Hepatocyte (in vitro differentiated cells): Measurements from ENCODE around the gene SKA2. TPM values are rescaled to one million over a fixed set of nuclear protein-coding genes. Genes with fewer than 3 reads are reported as not detected.
A peak's percentile ranks its signal among the peaks of the same experiment; 100 is the strongest.

ENCODE experiments used
- DNase-seq: peaks from one replicate; pipeline ENCODE4 v3.0.0-alpha.2; 2016; ENCODE audit warnings: low spot score
- H2AFZ ChIP-seq: fragments of 200-600 bp; sonication (generic); 2 replicates; pipeline ENCODE4 v1.6.0; 2016; ENCODE audit warnings: antibody characterized with exemption, mild to moderate bottlenecking
- H3K27ac ChIP-seq: fragments of 200-600 bp; sonication (generic); 2 replicates; pipeline ENCODE4 v1.5.1; 2016; ENCODE audit warnings: mild to moderate bottlenecking
- H3K27me3 ChIP-seq: fragments of 200-600 bp; sonication (generic); 2 replicates; pipeline ENCODE4 v1.6.1; 2016
- H3K36me3 ChIP-seq: fragments of 200-600 bp; sonication (generic); replicated peaks from 2 replicates; pipeline ENCODE4 v1.5.1; 2016; ENCODE audit warnings: low read depth; ENCODE audit not compliant: insufficient read depth
- H3K4me1 ChIP-seq: fragments of 200-600 bp; sonication (generic); 2 replicates; pipeline ENCODE4 v1.5.1; 2016; ENCODE audit warnings: mild to moderate bottlenecking, moderate library complexity; ENCODE audit not compliant: insufficient read depth
- H3K4me2 ChIP-seq: fragments of 200-600 bp; sonication (generic); 2 replicates; pipeline ENCODE4 v1.6.0; 2016
- H3K4me3 ChIP-seq: fragments of 200-600 bp; sonication (generic); 2 replicates; pipeline ENCODE4 v1.5.1; 2016; ENCODE audit warnings: mild to moderate bottlenecking
- H3K79me2 ChIP-seq: fragments of 200-600 bp; sonication (generic); 2 replicates; pipeline ENCODE4 v1.6.0; 2017; ENCODE audit warnings: mild to moderate bottlenecking
- H3K9me2 ChIP-seq: fragments of 200-600 bp; sonication (generic); replicated peaks from 2 replicates; pipeline ENCODE4 v1.6.0; 2017; ENCODE audit warnings: mild to moderate bottlenecking; ENCODE audit not compliant: insufficient read depth
- H3K9me3 ChIP-seq: fragments of 200-600 bp; sonication (generic); 2 replicates; pipeline ENCODE4 v1.5.1; 2016; ENCODE audit warnings: low read depth, mild to moderate bottlenecking
- H4K20me1 ChIP-seq: fragments of 200-600 bp; sonication (generic); 2 replicates; pipeline ENCODE4 v1.6.0; 2016; ENCODE audit warnings: mild to moderate bottlenecking; ENCODE audit not compliant: insufficient read depth, poor library complexity, severe bottlenecking
- EZH2 ChIP-seq: fragments of 200-600 bp; sonication (generic); IDR thresholded peaks from 2 replicates; pipeline ENCODE4 v1.6.1; 2016; ENCODE audit warnings: antibody characterized with exemption, mild to moderate bottlenecking, borderline replicate concordance
- EZH2phosphoT487 ChIP-seq: fragments of 200-600 bp; sonication (generic); IDR thresholded peaks from one replicate; pipeline ENCODE4 v1.6.1; 2018; ENCODE audit warnings: antibody characterized with exemption, mild to moderate bottlenecking, low read depth, moderate library complexity; ENCODE audit not compliant: unreplicated experiment, severe bottlenecking
- WGBS: methylation state at CpG from one replicate; pipeline ENCODE4 v1.1.6; 2016; ENCODE audit warnings: low lambda C conversion rate; ENCODE audit errors: missing lambda C conversion rate; 5-methylcytosine and 5-hydroxymethylcytosine counted together
- microRNA counts: library from miRNA; unstranded; fragments of <30 nt; microRNA quantifications from one replicate; lab custom pipeline; 2017
- microRNA-seq: library from miRNA; unstranded; fragments of <30 nt; microRNA quantifications from one replicate; pipeline ENCODE4, GENCODE V29; 2017
- polyA plus RNA-seq: library from polyadenylated mRNA; unstranded; fragments of >200 nt; fragmentation: Nextera tagmentation; extraction: Ambion mirVana; gene quantifications from 2 replicates; pipeline ENCODE4 v1.2.1, GENCODE V29; 2016
- small RNA-seq: library from RNA; depleted of rRNA; stranded (forward); fragments of <200 nt; gene quantifications from one replicate; pipeline ENCODE3, GENCODE V24; 2014
- total RNA-seq: library from RNA; depleted of rRNA; stranded (reverse); fragments of >200 nt; gene quantifications from 2 replicates; pipeline ENCODE4 v1.2.3, GENCODE V29; 2014
- TF ChIP-seq, protein P1 (sequence below): fragments of 200-600 bp; sonication (generic); IDR thresholded peaks from 2 replicates; pipeline ENCODE4 v1.5.1; 2016; ENCODE audit warnings: antibody characterized with exemption, mild to moderate bottlenecking; ENCODE audit not compliant: poor library complexity

The SKA2 gene
- total and polyA plus RNA-seq, 2 experiments from 2014 or later: 27.0 to 52.8 TPM

DNA sequence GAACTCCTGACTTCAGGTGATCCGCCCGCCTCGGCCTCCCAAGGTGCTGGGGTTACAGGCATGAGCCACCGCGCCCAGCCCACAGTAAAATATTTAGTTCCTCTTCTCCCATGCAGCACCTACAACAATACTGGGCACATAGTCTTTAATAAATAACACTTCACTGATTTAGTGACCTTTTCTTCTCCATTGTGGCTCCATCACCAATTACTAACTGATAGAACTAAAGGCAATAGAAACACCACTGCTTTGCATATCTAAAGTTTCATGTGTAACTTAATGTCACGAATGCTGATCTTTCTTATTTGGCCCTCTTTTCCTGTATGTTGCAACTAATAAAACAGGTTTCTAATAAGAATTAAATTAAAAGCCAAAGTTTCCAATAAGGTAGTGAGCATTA is 87.2 kb downstream of the SKA2 start:
- no peaks in the 10 kb centered on the region for H4K20me1 ChIP-seq
- no peak for DNase-seq
- H3K9me3 ChIP-seq: no peaks in the 10 kb centered on the region
- no peaks in the 10 kb centered on the region for H3K27me3 ChIP-seq
- H2AFZ ChIP-seq: no peak overlapping the region
- no peaks in the 10 kb centered on the region for H3K9me2 ChIP-seq
- TF ChIP-seq, protein P1, sequence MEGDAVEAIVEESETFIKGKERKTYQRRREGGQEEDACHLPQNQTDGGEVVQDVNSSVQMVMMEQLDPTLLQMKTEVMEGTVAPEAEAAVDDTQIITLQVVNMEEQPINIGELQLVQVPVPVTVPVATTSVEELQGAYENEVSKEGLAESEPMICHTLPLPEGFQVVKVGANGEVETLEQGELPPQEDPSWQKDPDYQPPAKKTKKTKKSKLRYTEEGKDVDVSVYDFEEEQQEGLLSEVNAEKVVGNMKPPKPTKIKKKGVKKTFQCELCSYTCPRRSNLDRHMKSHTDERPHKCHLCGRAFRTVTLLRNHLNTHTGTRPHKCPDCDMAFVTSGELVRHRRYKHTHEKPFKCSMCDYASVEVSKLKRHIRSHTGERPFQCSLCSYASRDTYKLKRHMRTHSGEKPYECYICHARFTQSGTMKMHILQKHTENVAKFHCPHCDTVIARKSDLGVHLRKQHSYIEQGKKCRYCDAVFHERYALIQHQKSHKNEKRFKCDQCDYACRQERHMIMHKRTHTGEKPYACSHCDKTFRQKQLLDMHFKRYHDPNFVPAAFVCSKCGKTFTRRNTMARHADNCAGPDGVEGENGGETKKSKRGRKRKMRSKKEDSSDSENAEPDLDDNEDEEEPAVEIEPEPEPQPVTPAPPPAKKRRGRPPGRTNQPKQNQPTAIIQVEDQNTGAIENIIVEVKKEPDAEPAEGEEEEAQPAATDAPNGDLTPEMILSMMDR: no peak
- TF ChIP-seq EZH2 (no peak), EZH2phosphoT487 (no peak)
- 99% methylated on average over 6 of the region's 6 CpGs for WGBS
- H3K4me1 ChIP-seq: no peaks in the 10 kb centered on the region
- no peak overlapping the region for H3K4me3 ChIP-seq
- H3K4me2 ChIP-seq: no peak overlapping the region
- H3K27ac ChIP-seq: no peak overlapping the region
- no peaks in the 10 kb centered on the region for H3K79me2 ChIP-seq
- H3K36me3 ChIP-seq: no peaks in the 10 kb centered on the region

DNA sequence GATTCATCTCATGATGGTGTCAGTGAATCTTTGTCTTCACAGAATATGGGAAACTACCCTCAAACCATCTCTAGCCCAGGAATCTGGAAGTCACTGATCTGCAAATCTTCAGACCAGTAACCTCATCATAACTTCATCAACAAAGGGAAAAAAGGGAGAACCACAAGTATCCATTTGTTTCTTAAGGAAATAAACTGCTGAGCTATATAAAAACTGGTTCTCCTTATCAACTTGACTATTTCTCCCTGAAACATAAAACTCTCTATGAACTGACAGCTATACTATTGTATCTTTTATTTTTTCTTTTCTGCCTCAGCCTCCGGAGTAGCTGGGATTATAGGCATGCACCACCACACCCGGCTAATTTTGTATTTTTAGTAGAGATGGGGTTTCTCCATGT is 87.6 kb downstream of the SKA2 start:
- no peak overlapping the region for H3K27ac ChIP-seq
- H3K27me3 ChIP-seq: no peaks in the 10 kb centered on the region
- WGBS: 78% methylated on average over 2 of the region's 2 CpGs
- no peak for DNase-seq
- TF ChIP-seq EZH2phosphoT487 (no peak), EZH2 (no peak)
- TF ChIP-seq, protein P1: no peak
- no peak overlapping the region for H3K4me2 ChIP-seq
- H3K9me2 ChIP-seq: no peaks in the 10 kb centered on the region
- H3K4me1 ChIP-seq: no peaks in the 10 kb centered on the region
- H3K9me3 ChIP-seq: no peaks in the 10 kb centered on the region
- no peaks in the 10 kb centered on the region for H3K79me2 ChIP-seq
- H4K20me1 ChIP-seq: no peaks in the 10 kb centered on the region
- H3K36me3 ChIP-seq: no peaks in the 10 kb centered on the region
- no peak overlapping the region for H2AFZ ChIP-seq
- H3K4me3 ChIP-seq: no peak overlapping the region

DNA sequence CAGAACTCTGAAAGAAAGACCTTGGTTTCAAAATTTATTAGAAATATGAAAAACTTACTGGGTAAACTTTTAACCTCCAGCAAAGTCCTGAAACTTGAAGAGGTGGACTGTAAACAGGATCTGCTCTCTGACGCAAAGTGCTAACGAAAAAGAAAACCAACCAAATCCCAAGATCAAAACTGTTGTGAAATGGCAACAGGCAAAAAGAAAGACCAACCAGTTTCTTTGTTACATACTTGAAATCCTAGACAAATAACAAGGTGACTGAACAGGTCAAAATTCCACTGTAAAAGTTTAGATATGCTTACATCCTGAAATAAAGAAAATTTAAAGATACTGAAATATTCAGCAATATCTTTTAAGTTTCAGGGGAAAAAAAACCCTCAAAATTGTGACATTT is 92.5 kb downstream of the SKA2 start:
- Histone ChIP-seq H3K27me3 (no peaks in the 10 kb centered on the region), H3K27ac (no peak overlapping the region), H3K79me2 (no peaks in the 10 kb centered on the region), H3K4me2 (no peak overlapping the region), H2AFZ (no peak overlapping the region), H3K9me2 (no peaks in the 10 kb centered on the region), H3K4me1 (no peaks in the 10 kb centered on the region), H3K36me3 (no peaks in the 10 kb centered on the region), H3K9me3 (no peaks in the 10 kb centered on the region), H4K20me1 (no peaks in the 10 kb centered on the region), H3K4me3 (no peak overlapping the region)
- WGBS: 74% methylated on average over 2 of the region's 2 CpGs
- DNase-seq: no peak
- TF ChIP-seq EZH2phosphoT487 (no peak), EZH2 (no peak)
- TF ChIP-seq, protein P1: no peak

MicroRNAs encoded within 50 kb of the gene (microRNA counts, 767-probe panel; counts per million panel counts)
- 7,528 counts per million, percentile 43 among the panel's probes with 10 or more counts for microRNA hsa-miR-301a-3p (lab: Ali Mortazavi, UCI)
- not detected for microRNA hsa-miR-454-3p (lab: Ali Mortazavi, UCI)

Small RNA genes within 50 kb of the gene (microRNA-seq; reads per million reads assigned to microRNA genes)
- gene MIR301A: 478 reads per million, percentile 72 among the genes with 10 or more reads in this experiment
- gene MIR454: 1,953 reads per million, percentile 83 among the genes with 10 or more reads in this experiment

Small RNA genes within 50 kb of the gene (small RNA-seq; reads per million reads assigned to genes)
- gene MIR301A (166 reads per million, percentile 98 among the genes with 10 or more reads in this experiment), gene MIR454 (29.9 reads per million, percentile 96 among the genes with 10 or more reads in this experiment), gene RNU2-58P (not detected)

Other genes starting within 250 kb of the SKA2 start
- gene TRIM37, start 48.3 kb downstream of the SKA2 start, total RNA-seq: 20.3 and 22.8 TPM in 2 replicates
- gene TRIM37, start 48.3 kb downstream of the SKA2 start, polyA plus RNA-seq: 9.7 and 11.3 TPM in 2 replicates
- gene PRR11, start 560 bp upstream of the SKA2 start, total RNA-seq: 3.2 and 3.6 TPM in 2 replicates
- 3.8 and 5.0 TPM in 2 replicates for gene PRR11, start 560 bp upstream of the SKA2 start, polyA plus RNA-seq
- 17.9 and 20.1 TPM in 2 replicates for gene SMG8, start 54.8 kb upstream of the SKA2 start, total RNA-seq
- 10.9 and 13.9 TPM in 2 replicates for gene SMG8, start 54.8 kb upstream of the SKA2 start, polyA plus RNA-seq
- gene GDPD1, start 65.3 kb upstream of the SKA2 start, total RNA-seq: 5.0 and 5.3 TPM in 2 replicates
- gene GDPD1, start 65.3 kb upstream of the SKA2 start, polyA plus RNA-seq: 1.3 and 1.9 TPM in 2 replicates
- 17.5 and 26.0 TPM in 2 replicates for gene YPEL2, start 176.5 kb upstream of the SKA2 start, total RNA-seq
- 20.2 and 21.0 TPM in 2 replicates for gene YPEL2, start 176.5 kb upstream of the SKA2 start, polyA plus RNA-seq